Sigmoid colon (tissue), 7 donors: Measurements from ENCODE around the gene TMEM106C. TPM values are rescaled to one million over a fixed set of nuclear protein-coding genes. Genes with fewer than 3 reads are reported as not detected.
A peak's percentile ranks its signal among the peaks of the same experiment; 100 is the strongest.

Experiments
- DNase-seq: peaks from one replicate; pipeline ENCODE4 v3.0.0-alpha.2; 2019
- H3K27ac ChIP-seq, 4 donors: fragments of 200-600 bp; sonication (generic); one replicate each; pipeline ENCODE4 v1.5.1; 2016 to 2019; ENCODE audit warnings: mild to moderate bottlenecking in 1 of 4
- H3K27me3 ChIP-seq, 3 donors: fragments of 200-600 bp; sonication (generic); one replicate each; pipeline ENCODE4 v1.5.1; 2019; ENCODE audit warnings: mild to moderate bottlenecking in 1 of 3
- H3K36me3 ChIP-seq, 4 donors: fragments of 200-600 bp; sonication (generic); one replicate each; pipeline ENCODE4 v1.5.1; 2016 to 2019
- H3K4me1 ChIP-seq, 4 donors: fragments of 200-600 bp; sonication (generic); one replicate each; pipeline ENCODE4 v1.5.1; 2017 to 2019
- H3K4me3 ChIP-seq, 4 donors: fragments of 200-600 bp; sonication (generic); one replicate each; pipeline ENCODE4 v1.5.1; 2017 to 2019; ENCODE audit warnings: mild to moderate bottlenecking in 2 of 4, moderate library complexity in 1 of 4
- H3K9me3 ChIP-seq, 4 donors: fragments of 200-600 bp in 3 of 4; sonication (generic) in 3 of 4; one replicate each; pipeline versions ENCODE4 v1.5.1 to v1.6.1; 2013 to 2019
- CTCF ChIP-seq, 4 experiments: fragments of 450-650 bp in 3 of 4; fragments of 200-600 bp in 1 of 4; IDR thresholded peaks; one replicate each; pipeline ENCODE4 v1.5.1; 2016 to 2019; ENCODE audit warnings: antibody characterized with exemption in 4 of 4, mild to moderate bottlenecking in 3 of 4, moderate library complexity in 2 of 4
- EP300 ChIP-seq, 4 donors: sonication (generic); formaldehyde crosslinking; IDR thresholded peaks; one replicate each; pipeline ENCODE4 v1.6.1; 2017; ENCODE audit warnings: antibody characterized with exemption in 4 of 4
- POLR2A ChIP-seq, 2 donors: fragments of 450-650 bp; IDR thresholded peaks; one replicate each; pipeline ENCODE4 v1.6.1; 2016; ENCODE audit warnings: antibody characterized with exemption in 2 of 2, mild to moderate bottlenecking in 2 of 2, moderate library complexity in 2 of 2
- POLR2AphosphoS5 ChIP-seq, 4 donors: sonication (generic); formaldehyde crosslinking; IDR thresholded peaks; one replicate each; pipeline ENCODE4 v1.6.1; 2017; ENCODE audit warnings: antibody characterized with exemption in 4 of 4
- WGBS, 2 donors: extraction: QIAGEN DNeasy Blood & Tissue Kit; methylation state at CpG; one replicate each; pipeline ENCODE4 v1.1.7; 2013; 5-methylcytosine and 5-hydroxymethylcytosine counted together
- intact Hi-C: fragments of 100-400 bp; cut with DNase I; formaldehyde crosslinking; loops from one replicate; pipeline ENCODE4 v1.15.1; 2023
- polyA plus RNA-seq, 3 donors: library from polyadenylated mRNA; stranded (reverse); fragments of 200-250 nt; gene quantifications; one replicate each; pipeline ENCODE4 v1.2.3, GENCODE V29; 2013
- total RNA-seq, 4 donors: library from RNA; depleted of rRNA; stranded (reverse); fragments of >200 nt; gene quantifications; one replicate each; pipeline ENCODE4 v1.1.0, GENCODE V29; 2016
- donor health status: healthy with polysubstance abuse.
- donor health status: Bipolar disorder and iron deficiency.
- donor health status: healthy.

TMEM106C gene
- total and polyA plus RNA-seq, 7 donors = 46.2 to 199 (median 122) TPM

DNA sequence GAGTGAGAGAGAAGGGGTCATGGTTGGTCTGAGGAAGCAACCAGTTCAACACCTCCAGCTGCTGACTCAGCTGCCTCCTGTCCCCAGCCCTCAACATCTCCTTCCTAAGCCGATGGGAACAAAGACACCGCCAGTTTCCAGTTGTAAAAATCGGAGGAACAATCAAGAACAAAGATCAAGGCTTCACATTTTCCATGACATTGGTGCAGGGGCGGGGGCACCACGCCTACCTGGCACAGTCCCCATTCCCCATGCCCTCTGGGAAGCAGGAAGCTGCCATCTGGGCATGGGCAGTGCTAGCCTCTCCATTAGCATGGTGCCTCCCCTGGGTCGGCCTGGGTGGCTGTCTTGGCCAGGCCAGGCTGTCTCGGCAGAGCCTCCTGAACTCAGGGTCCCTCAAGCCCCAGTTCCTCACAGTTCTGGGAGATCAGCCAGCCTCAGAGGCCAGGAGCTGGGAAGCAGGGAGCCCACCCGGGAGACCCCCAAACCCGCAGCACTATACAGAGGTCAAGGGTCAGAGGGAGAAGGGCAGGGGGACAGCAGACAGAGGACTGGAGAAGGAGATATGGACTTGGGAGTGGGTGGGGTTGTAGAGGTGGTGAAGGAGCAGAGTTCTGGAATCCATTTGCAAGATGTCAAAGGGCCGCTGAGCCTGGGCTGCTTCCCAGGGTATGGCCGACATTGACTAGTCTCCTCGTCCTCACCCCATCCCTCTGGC is 19.6 kb upstream of the TMEM106C start:
- 20 to 63% methylated on average over 12 of the region's 12 CpGs for WGBS, 2 donors
- DNase-seq = peak; percentile 46
- Histone ChIP-seq H3K36me3 (no peaks in the 10 kb centered on the region), H3K9me3 (no peaks in the 10 kb centered on the region), H3K4me3 (no peak overlapping the region), H3K27ac (no peak overlapping the region), H3K27me3 (peaks cover 6 to 25% (median 13%) of the 10 kb centered on the region in 3 donors), H3K4me1 (peaks cover 0 to 5% (median 2%) of the 10 kb centered on the region in 4 donors)
- TF ChIP-seq POLR2AphosphoS5 (IDR thresholded peaks at IDR 0.05) = no peak
- no peak for TF ChIP-seq POLR2A (IDR thresholded peaks at IDR 0.05)
- TF ChIP-seq CTCF (IDR thresholded peaks at IDR 0.05) = no peak
- no peak for TF ChIP-seq EP300 (IDR thresholded peaks at IDR 0.05)
- intact Hi-C loops = no loop called here

GRCh38 chr12:47944685-47945340 is 18.6 kb upstream of the TMEM106C start:
- Histone ChIP-seq H3K27ac (no peak overlapping the region), H3K4me3 (no peak overlapping the region), H3K36me3 (no peaks in the 10 kb centered on the region), H3K9me3 (no peaks in the 10 kb centered on the region), H3K27me3 (peaks cover 6 to 25% (median 13%) of the 10 kb centered on the region in 3 donors), H3K4me1 (peaks cover 0 to 12% (median 8%) of the 10 kb centered on the region in 4 donors)
- TF ChIP-seq EP300 (IDR thresholded peaks at IDR 0.05) = no peak
- TF ChIP-seq CTCF (IDR thresholded peaks at IDR 0.05) = no peak
- no peak for TF ChIP-seq POLR2A (IDR thresholded peaks at IDR 0.05)
- TF ChIP-seq POLR2AphosphoS5 (IDR thresholded peaks at IDR 0.05) = no peak
- intact Hi-C loops = no loop called here
- 73 to 95% methylated on average over 6 of the region's 6 CpGs for WGBS, 2 donors
- DNase-seq = peak; percentile 22

- intact Hi-C loops = no loop called here
- DNase-seq = no peak
- H3K9me3 ChIP-seq = no peaks in the 10 kb centered on the region
- H3K27me3 ChIP-seq = peaks cover 6 to 25% (median 13%) of the 10 kb centered on the region in 3 donors
- H3K36me3 ChIP-seq = no peaks in the 10 kb centered on the region
- TF ChIP-seq CTCF (IDR thresholded peaks at IDR 0.05) = no peak
- no peak for TF ChIP-seq POLR2A (IDR thresholded peaks at IDR 0.05)
- TF ChIP-seq EP300 (IDR thresholded peaks at IDR 0.05) = no peak
- TF ChIP-seq POLR2AphosphoS5 (IDR thresholded peaks at IDR 0.05) = no peak
- no peak overlapping the region for H3K4me3 ChIP-seq
- no peak overlapping the region for H3K27ac ChIP-seq
- peaks cover 0 to 12% (median 8%) of the 10 kb centered on the region in 4 donors for H3K4me1 ChIP-seq
- WGBS, 2 donors = 8 to 63% methylated on average over 1 of the region's 1 CpG
These were observed 18.1 kb upstream of the TMEM106C start for GRCh38 chr12:47945341-47945728.

GRCh38 chr12:47946413-47947323 is 16.7 kb upstream of the TMEM106C start:
- Histone ChIP-seq H3K4me1 (peaks cover 0 to 12% (median 8%) of the 10 kb centered on the region in 4 donors), H3K27ac (no peak overlapping the region), H3K27me3 (peaks cover 6 to 15% (median 9%) of the 10 kb centered on the region in 3 donors), H3K4me3 (no peak overlapping the region), H3K36me3 (no peaks in the 10 kb centered on the region), H3K9me3 (no peaks in the 10 kb centered on the region)
- intact Hi-C loops = no loop called here
- 43 to 55% methylated on average over 27 of the region's 27 CpGs for WGBS, 2 donors
- DNase-seq = peak; percentile 42
- TF ChIP-seq EP300 (IDR thresholded peaks at IDR 0.05) (no peak), CTCF (IDR thresholded peaks at IDR 0.05) (no peak), POLR2AphosphoS5 (IDR thresholded peaks at IDR 0.05) (no peak), POLR2A (IDR thresholded peaks at IDR 0.05) (no peak)
